B cell (primary cell): ENCODE data around the gene SMTNL1.

Source experiments
- CTCF ChIP-seq: fragments of 200-600 bp; IDR thresholded peaks from one replicate; pipeline ENCODE4 v1.8.0; 2022; ENCODE audit warnings: antibody characterized with exemption, mild to moderate bottlenecking
- EZH2 ChIP-seq: IDR thresholded peaks from 2 replicates; pipeline ENCODE4 v1.6.1; 2012; ENCODE audit warnings: borderline replicate concordance, low read depth, mild to moderate bottlenecking, moderate library complexity, low read length; ENCODE audit not compliant: insufficient read depth, poor library complexity, severe bottlenecking

- TF ChIP-seq CTCF = no peak
- no peak for TF ChIP-seq EZH2
These were observed 14.5 kb downstream of the SMTNL1 start for GRCh38 chr11:57551941-57552340.
